GM18517 (cell line): ENCODE results near the gene CLCN2.

Experiments
- ATAC-seq: cut with Tn5 transposase; IDR thresholded peaks from one replicate; pipeline ENCODE4 v1.9.1; 2021; ENCODE audit warnings: mild to moderate bottlenecking, moderate library complexity; ENCODE audit not compliant: unreplicated experiment

CLCN2 gene

GRCh38 chr3:184360929-184361531, 375 bp downstream of the CLCN2 start:
- no peak for ATAC-seq

- no peak for ATAC-seq
Measured at GRCh38 chr3:184360070-184360928, 1.1 kb downstream of the CLCN2 start.

- no peak for ATAC-seq
Measured at GRCh38 chr3:184359610-184360009, 1.8 kb downstream of the CLCN2 start.

- ATAC-seq = no peak
Measured at GRCh38 chr3:184358921-184359350, 2.5 kb downstream of the CLCN2 start.

- ATAC-seq = no peak
Measured at GRCh38 chr3:184358124-184358767, 3.2 kb downstream of the CLCN2 start.

- no peak for ATAC-seq
Measured at GRCh38 chr3:184357248-184358123, 3.9 kb downstream of the CLCN2 start.

- ATAC-seq = no peak
Measured at GRCh38 chr3:184355261-184356040, 6.0 kb downstream of the CLCN2 start.

- ATAC-seq = no peak
Measured at GRCh38 chr3:184354754-184355153, 6.7 kb downstream of the CLCN2 start.

- ATAC-seq = no peak
Measured at GRCh38 chr3:184354121-184354728, 7.2 kb downstream of the CLCN2 start.

GRCh38 chr3:184353546-184353941, 7.9 kb downstream of the CLCN2 start:
- ATAC-seq = no peak

- ATAC-seq = no peak
Measured at GRCh38 chr3:184352897-184353545, 8.4 kb downstream of the CLCN2 start.

GRCh38 chr3:184352149-184352785, 9.1 kb downstream of the CLCN2 start:
- no peak for ATAC-seq

- ATAC-seq = no peak
Measured at GRCh38 chr3:184351511-184352148, 9.8 kb downstream of the CLCN2 start.

- ATAC-seq = no peak
Measured at GRCh38 chr3:184350618-184351017, 10.8 kb downstream of the CLCN2 start.

- no peak for ATAC-seq
Measured at GRCh38 chr3:184349563-184350470, 11.6 kb downstream of the CLCN2 start.

- no peak for ATAC-seq
Measured at GRCh38 chr3:184348057-184348382, 13.4 kb downstream of the CLCN2 start.

GRCh38 chr3:184347321-184348056, 13.9 kb downstream of the CLCN2 start:
- no peak for ATAC-seq
